GM12891 (cell line): ENCODE data around the gene TMEM184B.

Experiments
- DNase-seq: peaks from one replicate; pipeline ENCODE4 v3.0.0; 2011; ENCODE audit warnings: low spot score; ENCODE audit not compliant: insufficient read length
- FAIRE-seq: peaks from 2 replicates; lab custom pipeline; 2011; peaks lifted over from hg19 to GRCh38; lab: Jason Lieb, UNC
- PAX5 ChIP-seq: IDR thresholded peaks from 2 replicates; pipeline ENCODE4 v1.6.1; 2011; ENCODE audit warnings: low read length, moderate library complexity, mild to moderate bottlenecking; ENCODE audit not compliant: insufficient read depth, severe bottlenecking
- POLR2A ChIP-seq: IDR thresholded peaks from 2 replicates; pipeline ENCODE4 v1.6.1; 2011; ENCODE audit warnings: low read depth, low read length, control low read depth
- POLR2AphosphoS5 ChIP-seq: IDR thresholded peaks from 2 replicates; pipeline ENCODE4 v1.6.1; 2011; ENCODE audit warnings: low read depth, low read length, control low read depth
- POU2F2 ChIP-seq: IDR thresholded peaks from 2 replicates; pipeline ENCODE4 v1.6.1; 2011; ENCODE audit warnings: low read depth, mild to moderate bottlenecking, control low read depth, low read length, moderate library complexity
- SPI1 ChIP-seq: IDR thresholded peaks from 2 replicates; pipeline ENCODE4 v1.6.1; 2011; ENCODE audit warnings: low read depth, low read length, control low read depth
- TAF1 ChIP-seq: IDR thresholded peaks from 2 replicates; pipeline ENCODE4 v1.6.1; 2011; ENCODE audit warnings: low read depth, low read length, control low read depth

Gene TMEM184B

GRCh38 chr22:38305471-38306448, 33.0 kb upstream of the TMEM184B start:
- TF ChIP-seq TAF1 (no peak), POLR2AphosphoS5 (no peak), POLR2A (no peak), POU2F2 (peak; percentile 86), PAX5 (no peak), SPI1 (peak; percentile 84)
- DNase-seq (no peak), FAIRE-seq (peak; percentile 94)

GRCh38 chr22:38304526-38304925, 31.7 kb upstream of the TMEM184B start:
- FAIRE-seq, result peak; percentile 87
- TF ChIP-seq PAX5 (no peak), POLR2AphosphoS5 (no peak), POLR2A (no peak), TAF1 (no peak), POU2F2 (no peak), SPI1 (no peak)
- DNase-seq, result no peak

- TF ChIP-seq POLR2A (no peak), PAX5 (no peak), TAF1 (no peak)
- DNase-seq (no peak), FAIRE-seq (no peak)
These were observed 31.2 kb upstream of the TMEM184B start for GRCh38 chr22:38303974-38304373.

GRCh38 chr22:38302906-38303305, 30.1 kb upstream of the TMEM184B start:
- FAIRE-seq (no peak), DNase-seq (no peak)
- TF ChIP-seq TAF1, result no peak
- no peak for TF ChIP-seq POLR2AphosphoS5
- TF ChIP-seq PAX5, result no peak
- no peak for TF ChIP-seq POU2F2
- TF ChIP-seq POLR2A, result no peak
- no peak for TF ChIP-seq SPI1

GRCh38 chr22:38300946-38301345, 28.1 kb upstream of the TMEM184B start:
- FAIRE-seq, result no peak
- no peak for DNase-seq
- no peak for TF ChIP-seq SPI1
- no peak for TF ChIP-seq PAX5
- TF ChIP-seq POU2F2, result no peak
- no peak for TF ChIP-seq TAF1
- TF ChIP-seq POLR2A, result no peak
- TF ChIP-seq POLR2AphosphoS5, result no peak

GRCh38 chr22:38300197-38300945, 27.6 kb upstream of the TMEM184B start:
- TF ChIP-seq POLR2A (no peak), POU2F2 (no peak), TAF1 (no peak), SPI1 (no peak)
- FAIRE-seq (no peak), DNase-seq (no peak)

- FAIRE-seq (no peak), DNase-seq (no peak)
These were observed 26.9 kb upstream of the TMEM184B start for GRCh38 chr22:38299770-38300102.

GRCh38 chr22:38298312-38299005, 25.6 kb upstream of the TMEM184B start:
- peak; percentile 38 for FAIRE-seq
- DNase-seq, result peak; percentile 72

More at GRCh38 chr22:38299770-38300102, 26.9 kb upstream of the TMEM184B start:
- TF ChIP-seq TAF1 (no peak), POLR2A (no peak), POLR2AphosphoS5 (no peak), SPI1 (no peak), PAX5 (no peak), POU2F2 (no peak)

GRCh38 chr22:38296372-38296771, 23.6 kb upstream of the TMEM184B start:
- TF ChIP-seq POLR2A (no peak), SPI1 (no peak), POU2F2 (no peak), PAX5 (no peak), POLR2AphosphoS5 (no peak), TAF1 (no peak)
- DNase-seq (no peak), FAIRE-seq (no peak)

More at GRCh38 chr22:38298312-38299005, 25.6 kb upstream of the TMEM184B start:
- TF ChIP-seq POLR2AphosphoS5, result no peak
